H1 (cell line): ENCODE results near the gene FGF10. TPM values are rescaled to one million over a fixed set of nuclear protein-coding genes. Genes with fewer than 3 reads are reported as not detected.

Source experiments
- CTCF ChIA-PET: fragments of 300-600 bp; sonication (Branson Sonifier 250); formaldehyde crosslinking; loops from one replicate; lab custom pipeline; 2021; ENCODE audit not compliant: partially characterized antibody; lab: Charles Lee
- POLR2A ChIA-PET: fragments of 300-600 bp; sonication (Branson Sonifier 250); formaldehyde crosslinking; loops from one replicate; lab custom pipeline; 2021; ENCODE audit warnings: inconsistent platforms; ENCODE audit not compliant: partially characterized antibody; lab: Charles Lee
- DNase-seq, 2 experiments: peaks; one replicate each; pipeline versions ENCODE4 v3.0.0 to v3.0.0-alpha.2; 2010 to 2022; ENCODE audit warnings: low spot score in 2 of 2, low read depth in 1 of 2, mixed read lengths in 1 of 2
- FAIRE-seq: peaks from 2 replicates; lab custom pipeline; 2011; peaks lifted over from hg19 to GRCh38; lab: Jason Lieb, UNC
- H2AFZ ChIP-seq: 2 replicates; pipeline ENCODE4 v1.8.1; 2012; ENCODE audit warnings: low read length, inconsistent platforms
- H2AK5ac ChIP-seq: 2 replicates; pipeline ENCODE4 v1.6.1; 2013; ENCODE audit warnings: low read depth, low read length
- H2BK120ac ChIP-seq: replicated peaks from 2 replicates; pipeline ENCODE3; 2013; ENCODE audit warnings: low read depth, low read length, inconsistent platforms
- H2BK12ac ChIP-seq: 2 replicates; pipeline ENCODE4 v1.6.1; 2013; ENCODE audit warnings: low read depth, low read length
- H2BK15ac ChIP-seq: 2 replicates; pipeline ENCODE4 v1.6.1; 2013; ENCODE audit warnings: low read length
- H2BK20ac ChIP-seq: 2 replicates; pipeline ENCODE4 v1.6.1; 2013; ENCODE audit warnings: low read length
- H2BK5ac ChIP-seq: 2 replicates; pipeline ENCODE4 v1.6.1; 2013; ENCODE audit warnings: low read depth, low read length
- H3K14ac ChIP-seq: 2 replicates; pipeline ENCODE4 v1.6.1; 2013; ENCODE audit warnings: inconsistent platforms; ENCODE audit not compliant: insufficient read length
- H3K18ac ChIP-seq: 2 replicates; pipeline ENCODE4 v1.6.1; 2013; ENCODE audit warnings: low read length; ENCODE audit errors: extremely low read depth
- H3K23ac ChIP-seq: 2 replicates; pipeline ENCODE4 v1.6.1; 2013; ENCODE audit warnings: inconsistent platforms; ENCODE audit not compliant: insufficient read length
- H3K23me2 ChIP-seq: 2 replicates; pipeline ENCODE4 v1.6.1; 2013; ENCODE audit warnings: low read depth, low read length
- H3K27ac ChIP-seq: 2 replicates; pipeline ENCODE4 v1.6.1; 2011; ENCODE audit warnings: low read depth, low read length, inconsistent platforms
- H3K27me3 ChIP-seq, 4 experiments: replicated peaks in 1 of 4; 1 replicate in 1 of 4; 2 replicates in 3 of 4; pipeline versions ENCODE4 v1.6.1 to v1.8.1; 2011 to 2013; ENCODE audit warnings: low read length in 3 of 4, mild to moderate bottlenecking in 3 of 4, inconsistent platforms in 2 of 4, mixed read lengths in 2 of 4, moderate library complexity in 1 of 4; ENCODE audit not compliant: control insufficient read depth in 3 of 4, insufficient read depth in 3 of 4; ENCODE audit errors: extremely low read depth in 1 of 4
- H3K36me3 ChIP-seq, 4 experiments: 2 replicates each; pipeline versions ENCODE4 v1.6.1 to v1.8.1; 2011 to 2013; ENCODE audit warnings: mild to moderate bottlenecking in 4 of 4, low read length in 3 of 4, moderate library complexity in 2 of 4, control low read depth in 1 of 4, inconsistent platforms in 1 of 4; ENCODE audit not compliant: insufficient read depth in 4 of 4, control insufficient read depth in 2 of 4
- H3K4ac ChIP-seq: replicated peaks from 2 replicates; pipeline ENCODE3; 2013; ENCODE audit warnings: low read length, low read depth, mixed read lengths, inconsistent platforms; ENCODE audit not compliant: insufficient read length
- H3K4me1 ChIP-seq, 4 experiments: replicated peaks in 1 of 4; 1 replicate in 1 of 4; 2 replicates in 3 of 4; pipeline versions ENCODE4 v1.6.1 to v1.8.1; 2011 to 2013; ENCODE audit warnings: low read length in 3 of 4, inconsistent platforms in 2 of 4, mixed read lengths in 1 of 4; ENCODE audit not compliant: insufficient read depth in 4 of 4, control insufficient read depth in 3 of 4
- H3K4me2 ChIP-seq, 2 experiments: 2 replicates each; pipeline versions ENCODE4 v1.6.1 to v1.8.1; 2011 to 2013; ENCODE audit warnings: low read depth in 2 of 2, low read length in 2 of 2, control low read depth in 1 of 2, inconsistent platforms in 1 of 2, mild to moderate bottlenecking in 1 of 2; ENCODE audit not compliant: insufficient read depth in 1 of 2
- H3K4me3 ChIP-seq, 4 experiments: fragments of 200-600, 300-600 bp in 1 of 4; sonication (generic), shearing (Covaris generic), sonication (Bioruptor Twin) in 1 of 4; 2 replicates each; pipeline versions ENCODE4 v1.5.1 to v1.8.1; 2011 to 2016; ENCODE audit warnings: low read length in 4 of 4, low read depth in 3 of 4, control low read depth in 2 of 4, inconsistent platforms in 2 of 4, mild to moderate bottlenecking in 2 of 4, mixed read lengths in 1 of 4, moderate library complexity in 1 of 4; ENCODE audit not compliant: insufficient read depth in 2 of 4; ENCODE audit errors: extremely low read depth in 1 of 4
- H3K56ac ChIP-seq: replicated peaks from 2 replicates; pipeline ENCODE3; 2013; ENCODE audit warnings: low read depth, mild to moderate bottlenecking, mixed read lengths, low read length, inconsistent platforms; ENCODE audit not compliant: insufficient read length
- H3K79me1 ChIP-seq: 2 replicates; pipeline ENCODE4 v1.6.1; 2013; ENCODE audit warnings: low read depth, low read length, control low read depth
- H3K79me2 ChIP-seq, 2 experiments: 2 replicates each; pipeline versions ENCODE4 v1.6.1 to v1.8.1; 2012 to 2013; ENCODE audit warnings: low read length in 2 of 2, mild to moderate bottlenecking in 2 of 2, inconsistent platforms in 1 of 2; ENCODE audit not compliant: insufficient read depth in 2 of 2, control insufficient read depth in 1 of 2
- H3K9ac ChIP-seq, 4 experiments: replicated peaks in 1 of 4; 1 replicate in 1 of 4; 2 replicates in 3 of 4; pipeline versions ENCODE4 v1.6.1 to v1.8.1; 2011 to 2013; ENCODE audit warnings: low read depth in 3 of 4, low read length in 3 of 4, control low read depth in 2 of 4, mild to moderate bottlenecking in 2 of 4, moderate library complexity in 2 of 4, inconsistent platforms in 1 of 4; ENCODE audit errors: extremely low read depth in 1 of 4
- H3K9me3 ChIP-seq, 2 experiments: 2 replicates each; pipeline versions ENCODE4 v1.6.1 to v1.8.1; 2012 to 2013; ENCODE audit warnings: mild to moderate bottlenecking in 2 of 2, moderate library complexity in 2 of 2, control low read depth in 1 of 2, inconsistent platforms in 1 of 2, low read depth in 1 of 2, low read length in 1 of 2, mixed read lengths in 1 of 2; ENCODE audit not compliant: insufficient read depth in 2 of 2
- H4K20me1 ChIP-seq, 2 experiments: replicated peaks in 1 of 2; 2 replicates each; pipeline versions ENCODE3 to v1.8.1; 2011 to 2013; ENCODE audit warnings: inconsistent platforms in 2 of 2, low read length in 2 of 2, mild to moderate bottlenecking in 1 of 2; ENCODE audit not compliant: insufficient read depth in 2 of 2, control insufficient read depth in 1 of 2
- H4K5ac ChIP-seq: 2 replicates; pipeline ENCODE4 v1.6.1; 2013; ENCODE audit warnings: low read length, low read depth, mixed read lengths, inconsistent platforms; ENCODE audit not compliant: insufficient read length
- H4K8ac ChIP-seq: 2 replicates; pipeline ENCODE4 v1.8.0; 2013; ENCODE audit warnings: mild to moderate bottlenecking, moderate library complexity, low read length, inconsistent platforms; ENCODE audit not compliant: insufficient read depth; ENCODE audit errors: extremely low read depth
- H4K91ac ChIP-seq: replicated peaks from 2 replicates; pipeline ENCODE3; 2013; ENCODE audit warnings: low read length, mixed read lengths, inconsistent platforms; ENCODE audit not compliant: insufficient read length
- ATF2 ChIP-seq: IDR thresholded peaks from 2 replicates; pipeline ENCODE4 v1.6.1; 2012; ENCODE audit warnings: low read length, inconsistent platforms
- ATF3 ChIP-seq: IDR thresholded peaks from 2 replicates; pipeline ENCODE4 v1.6.1; 2011; ENCODE audit warnings: low read depth, mild to moderate bottlenecking, low read length; ENCODE audit not compliant: insufficient read depth
- CBX5 ChIP-seq: fragments of 300-800, 300-1000 bp; sonication (generic); IDR thresholded peaks from 2 replicates; pipeline ENCODE4 v1.7.1; 2016; ENCODE audit warnings: antibody characterized with exemption, low read length, low read depth
- CHD2 ChIP-seq: IDR thresholded peaks from 2 replicates; pipeline ENCODE4 v1.6.1; 2012; ENCODE audit warnings: low read length, improper control_type of control experiment
- CREB1 ChIP-seq: IDR thresholded peaks from 2 replicates; pipeline ENCODE4 v1.6.1; 2012; ENCODE audit warnings: inconsistent platforms
- EGR1 ChIP-seq: IDR thresholded peaks from 2 replicates; pipeline ENCODE4 v1.6.1; 2011; ENCODE audit warnings: low read depth, low read length, borderline replicate concordance
- FOSL1 ChIP-seq: IDR thresholded peaks from 2 replicates; pipeline ENCODE4 v1.6.1; 2011; ENCODE audit warnings: mild to moderate bottlenecking, low read depth, low read length, moderate library complexity; ENCODE audit not compliant: insufficient read depth
- JUN ChIP-seq: IDR thresholded peaks from 2 replicates; pipeline ENCODE4 v1.6.1; 2011; ENCODE audit warnings: low read depth, mild to moderate bottlenecking, improper control_type of control experiment, low read length
- MAFK ChIP-seq: IDR thresholded peaks from 2 replicates; pipeline ENCODE4 v1.6.1; 2012; ENCODE audit warnings: low read depth, mild to moderate bottlenecking, improper control_type of control experiment, low read length
- POLR2A ChIP-seq, 2 experiments: IDR thresholded peaks; 1 replicate in 1 of 2; 2 replicates in 1 of 2; pipeline ENCODE4 v1.6.1; 2011; ENCODE audit warnings: low read depth in 2 of 2, low read length in 2 of 2, mild to moderate bottlenecking in 2 of 2; ENCODE audit errors: control extremely low read depth in 1 of 2
- SAP30 ChIP-seq: fragments of 300-600 bp; sonication (generic); IDR thresholded peaks from 2 replicates; pipeline ENCODE4 v1.7.1; 2012; ENCODE audit warnings: low read length, moderate library complexity, mild to moderate bottlenecking, inconsistent platforms; ENCODE audit not compliant: insufficient read depth, insufficient replicate concordance
- SIRT6 ChIP-seq: IDR thresholded peaks from one replicate; pipeline ENCODE4 v1.7.1; 2012; ENCODE audit warnings: low read length, inconsistent platforms
- SP2 ChIP-seq: IDR thresholded peaks from 2 replicates; pipeline ENCODE4 v1.6.1; 2012; ENCODE audit warnings: mild to moderate bottlenecking, low read length, inconsistent platforms
- TAF1 ChIP-seq: IDR thresholded peaks from 2 replicates; pipeline ENCODE4 v1.6.1; 2011; ENCODE audit warnings: mild to moderate bottlenecking, low read depth, low read length
- YY1 ChIP-seq: IDR thresholded peaks from 2 replicates; pipeline ENCODE4 v1.6.1; 2011; ENCODE audit warnings: low read depth, mild to moderate bottlenecking, low read length
- WGBS, 2 experiments: shearing (Covaris generic) in 1 of 2; methylation state at CpG; one replicate each; pipeline versions ENCODE4 v1.1.6 to v1.1.7; 2013 to 2015; ENCODE audit warnings: low lambda C conversion rate in 2 of 2, mixed read lengths in 2 of 2, inconsistent platforms in 1 of 2, low coverage in 1 of 2, missing lambda C conversion rate in 1 of 2; ENCODE audit not compliant: insufficient replicate concordance in 2 of 2, insufficient coverage in 1 of 2, insufficient read length in 1 of 2; ENCODE audit errors: extremely low coverage in 1 of 2, missing lambda C conversion rate in 1 of 2; 5-methylcytosine and 5-hydroxymethylcytosine counted together
- polyA plus RNA-seq, 7 experiments: library from polyadenylated mRNA; depleted of rRNA in 3 of 7; stranded (reverse) in 5 of 7; unstranded in 2 of 7; fragments of >200 nt in 5 of 7; fragments of 200-250 nt in 2 of 7; gene quantifications; 1 replicate in 5 of 7; 2 replicates in 1 of 7; 4 replicates in 1 of 7; pipeline versions ENCODE4 v1.2.1 to v1.2.3, GENCODE V29; 2011 to 2013; ENCODE audit warnings: missing spikeins in 2 of 7, mixed read lengths in 2 of 7
- total RNA-seq: library from RNA; stranded (reverse); fragmentation: NEBNext Ultra II Directional; extraction: Animal tissue kit (Norgen Biotek cat#: 25700); gene quantifications from 2 replicates; pipeline ENCODE4 v1.2.1, GENCODE V29; 2021

Gene FGF10
- total and polyA plus RNA-seq, 2 of the 8 experiments (the other 6 are each of a cell fraction or from before 2014, with no cell fraction given) = 0.06 to 0.54 TPM

- no peaks in the 10 kb centered on the region for H3K27me3 ChIP-seq
- 93% methylated on average over 4 of the region's 4 CpGs; no CpG with 5 or more reads in 1 of the 2 experiments for WGBS, 2 experiments
- no peak overlapping the region for H4K91ac ChIP-seq
- H2BK12ac ChIP-seq = no peak overlapping the region
- no peak overlapping the region for H3K27ac ChIP-seq
- no peak overlapping the region for H3K4me3 ChIP-seq
- no peaks in the 10 kb centered on the region for H3K79me1 ChIP-seq
- no peaks in the 10 kb centered on the region for H3K4me1 ChIP-seq
- H4K5ac ChIP-seq = no peak overlapping the region
- H3K14ac ChIP-seq = no peak overlapping the region
- no peak overlapping the region for H2AFZ ChIP-seq
- no peak overlapping the region for H3K56ac ChIP-seq
- H3K36me3 ChIP-seq = no peaks in the 10 kb centered on the region
- no peak overlapping the region for H2BK5ac ChIP-seq
- no peak overlapping the region for H3K4ac ChIP-seq
- no peak for DNase-seq
- H4K8ac ChIP-seq = no peak overlapping the region
- H3K18ac ChIP-seq = no peak overlapping the region
- no peak overlapping the region for H3K4me2 ChIP-seq
- H2BK120ac ChIP-seq = no peak overlapping the region
- no peak overlapping the region for H3K9ac ChIP-seq
- H2BK15ac ChIP-seq = no peak overlapping the region
- ChIA-PET CTCF (no interaction called here), POLR2A (no interaction called here)
- H3K23me2 ChIP-seq = no peaks in the 10 kb centered on the region
- no peaks in the 10 kb centered on the region for H3K9me3 ChIP-seq
- no peak for FAIRE-seq
- no peak overlapping the region for H3K23ac ChIP-seq
- H3K79me2 ChIP-seq = no peaks in the 10 kb centered on the region
- H2AK5ac ChIP-seq = no peak overlapping the region
- H2BK20ac ChIP-seq = no peak overlapping the region
- no peaks in the 10 kb centered on the region for H4K20me1 ChIP-seq
- TF ChIP-seq EGR1 (no peak), JUN (no peak), POLR2A (IDR thresholded peaks at IDR 0.05; ENCODE audit: control extremely low read depth in 1 of 2, low read depth in 2 of 2, low read length in 2 of 2) (no peak), TAF1 (no peak), YY1 (no peak), ATF2 (no peak), SP2 (no peak), CBX5 (no peak), SIRT6 (no peak), SAP30 (no peak), CHD2 (no peak), FOSL1 (no peak), ATF3 (no peak), CREB1 (no peak), MAFK (no peak)
Observed at GRCh38 chr5:44299394-44299793, 89.8 kb downstream of the FGF10 start.
